SK-N-SH treated with all-trans-retinoic acid at 6 μM for 48 hours (cell line): ENCODE data around the gene IMPG2.

Experiments used
- CSDC2 ChIP-seq: fragments of 250-450 bp; sonication (Bioruptor Pico); IDR thresholded peaks from 2 replicates; pipeline ENCODE4 v1.5.0; 2020; ENCODE audit warnings: mild to moderate bottlenecking, moderate library complexity
- ESRRG ChIP-seq: fragments of 250-450 bp; sonication (Bioruptor Pico); IDR thresholded peaks from 2 replicates; pipeline ENCODE4 v1.6.1; 2021; ENCODE audit warnings: mild to moderate bottlenecking
- OSR1 ChIP-seq: fragments of 250-450 bp; sonication (Bioruptor Pico); IDR thresholded peaks from 2 replicates; pipeline ENCODE4 v1.8.0; 2022; ENCODE audit warnings: moderate library complexity, mild to moderate bottlenecking, inconsistent platforms
- PATZ1 ChIP-seq: fragments of 250-450 bp; sonication (Bioruptor Pico); IDR thresholded peaks from 2 replicates; pipeline ENCODE4 v1.8.0; 2020; ENCODE audit warnings: mild to moderate bottlenecking, moderate library complexity, borderline replicate concordance
- PPARA ChIP-seq: fragments of 250-450 bp; sonication (Bioruptor Pico); IDR thresholded peaks from 2 replicates; pipeline ENCODE4 v1.5.0; 2020; ENCODE audit warnings: mild to moderate bottlenecking, borderline replicate concordance
- RARB ChIP-seq: fragments of 250-450 bp; sonication (Bioruptor Pico); IDR thresholded peaks from 2 replicates; pipeline ENCODE4 v1.8.0; 2021; ENCODE audit warnings: mild to moderate bottlenecking, moderate library complexity
- TCF4 ChIP-seq: fragments of 250-450 bp; sonication (Bioruptor Pico); IDR thresholded peaks from 2 replicates; pipeline ENCODE4 v1.8.0; 2021; ENCODE audit warnings: mild to moderate bottlenecking, moderate library complexity, borderline replicate concordance
- ZC3H10 ChIP-seq: fragments of 250-450 bp; sonication (Bioruptor Pico); IDR thresholded peaks from 2 replicates; pipeline ENCODE4 v1.5.1; 2021; ENCODE audit warnings: mild to moderate bottlenecking, moderate library complexity
- ZFP3 ChIP-seq: fragments of 250-450 bp; sonication (Bioruptor Pico); IDR thresholded peaks from 2 replicates; pipeline ENCODE4 v1.5.0; 2020; ENCODE audit warnings: mild to moderate bottlenecking, moderate library complexity
- ZFP30 ChIP-seq: fragments of 450-650 bp; formaldehyde crosslinking; IDR thresholded peaks from 2 replicates; pipeline ENCODE4 v1.5.0; 2022; ENCODE audit warnings: mild to moderate bottlenecking, moderate library complexity
- ZNF565 ChIP-seq: fragments of 450-650 bp; formaldehyde crosslinking; conservative IDR thresholded peaks from 2 replicates; pipeline ENCODE4 v1.5.0; 2020; ENCODE audit warnings: low read depth, mild to moderate bottlenecking, moderate library complexity
- ZNF70 ChIP-seq: fragments of 450-650 bp; formaldehyde crosslinking; IDR thresholded peaks from 2 replicates; pipeline ENCODE4 v1.5.0; 2020; ENCODE audit warnings: mild to moderate bottlenecking, moderate library complexity
- TF ChIP-seq, protein P1 (sequence below): fragments of 250-450 bp; sonication (Bioruptor Pico); IDR thresholded peaks from 2 replicates; pipeline ENCODE4 v1.5.1; 2020; ENCODE audit warnings: low read depth, mild to moderate bottlenecking, moderate library complexity
- TF ChIP-seq, protein P2 (sequence below): fragments of 250-450 bp; sonication (Bioruptor Pico); IDR thresholded peaks from 2 replicates; pipeline ENCODE4 v1.8.0; 2021; ENCODE audit warnings: low read depth, mild to moderate bottlenecking, moderate library complexity, borderline replicate concordance

DNA sequence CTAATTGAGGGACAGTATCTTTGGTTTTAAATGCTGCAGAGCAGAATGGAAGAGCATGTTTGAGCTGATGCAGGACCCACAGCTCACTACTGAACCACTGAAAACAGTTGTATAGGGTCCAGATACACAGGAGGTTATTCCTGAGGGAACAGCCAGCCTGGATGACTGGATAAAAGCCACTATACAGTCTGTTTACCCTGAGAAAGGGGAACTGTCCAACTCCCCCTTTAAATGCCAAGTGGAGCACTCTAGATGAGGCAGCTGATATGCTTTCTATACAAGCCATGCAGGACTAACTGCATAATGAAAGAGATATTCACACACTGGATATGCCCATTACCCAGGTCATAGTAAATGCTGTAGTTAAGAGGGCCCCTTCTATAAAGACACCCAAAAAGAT, 138.6 kb downstream of the IMPG2 start:
- TF ChIP-seq PATZ1 (no peak), ZFP3 (CRISPR knock-in tag) (no peak), ZC3H10 (no peak), ESRRG (CRISPR knock-in tag) (no peak), CSDC2 (no peak), ZFP30 (no peak), OSR1 (CRISPR knock-in tag) (no peak), ZNF565 (CRISPR knock-in tag) (no peak), TCF4 (CRISPR knock-in tag) (no peak), PPARA (CRISPR knock-in tag) (no peak), ZNF70 (no peak), RARB (CRISPR knock-in tag) (no peak)
- TF ChIP-seq, protein P1, sequence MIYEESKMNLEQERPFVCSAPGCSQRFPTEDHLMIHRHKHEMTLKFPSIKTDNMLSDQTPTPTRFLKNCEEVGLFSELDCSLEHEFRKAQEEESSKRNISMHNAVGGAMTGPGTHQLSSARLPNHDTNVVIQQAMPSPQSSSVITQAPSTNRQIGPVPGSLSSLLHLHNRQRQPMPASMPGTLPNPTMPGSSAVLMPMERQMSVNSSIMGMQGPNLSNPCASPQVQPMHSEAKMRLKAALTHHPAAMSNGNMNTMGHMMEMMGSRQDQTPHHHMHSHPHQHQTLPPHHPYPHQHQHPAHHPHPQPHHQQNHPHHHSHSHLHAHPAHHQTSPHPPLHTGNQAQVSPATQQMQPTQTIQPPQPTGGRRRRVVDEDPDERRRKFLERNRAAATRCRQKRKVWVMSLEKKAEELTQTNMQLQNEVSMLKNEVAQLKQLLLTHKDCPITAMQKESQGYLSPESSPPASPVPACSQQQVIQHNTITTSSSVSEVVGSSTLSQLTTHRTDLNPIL: no peak
- TF ChIP-seq, protein P2, sequence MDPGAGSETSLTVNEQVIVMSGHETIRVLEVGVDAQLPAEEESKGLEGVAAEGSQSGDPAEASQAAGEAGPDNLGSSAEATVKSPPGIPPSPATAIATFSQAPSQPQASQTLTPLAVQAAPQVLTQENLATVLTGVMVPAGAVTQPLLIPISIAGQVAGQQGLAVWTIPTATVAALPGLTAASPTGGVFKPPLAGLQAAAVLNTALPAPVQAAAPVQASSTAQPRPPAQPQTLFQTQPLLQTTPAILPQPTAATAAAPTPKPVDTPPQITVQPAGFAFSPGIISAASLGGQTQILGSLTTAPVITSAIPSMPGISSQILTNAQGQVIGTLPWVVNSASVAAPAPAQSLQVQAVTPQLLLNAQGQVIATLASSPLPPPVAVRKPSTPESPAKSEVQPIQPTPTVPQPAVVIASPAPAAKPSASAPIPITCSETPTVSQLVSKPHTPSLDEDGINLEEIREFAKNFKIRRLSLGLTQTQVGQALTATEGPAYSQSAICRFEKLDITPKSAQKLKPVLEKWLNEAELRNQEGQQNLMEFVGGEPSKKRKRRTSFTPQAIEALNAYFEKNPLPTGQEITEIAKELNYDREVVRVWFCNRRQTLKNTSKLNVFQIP (CRISPR knock-in tag): no peak
